NT2/D1 (cell line): Measurements from ENCODE around the gene MCOLN1.

Source experiments
- DNase-seq: peaks from one replicate; pipeline ENCODE4 v3.0.0-alpha.2; 2011; ENCODE audit warnings: low read depth, low spot score
- H3K27me3 ChIP-seq: 2 replicates; pipeline ENCODE4 v1.6.0; 2011; ENCODE audit warnings: mild to moderate bottlenecking; ENCODE audit not compliant: insufficient read length, insufficient read depth
- H3K36me3 ChIP-seq: 2 replicates; pipeline ENCODE4 v1.6.1; 2011; ENCODE audit warnings: mild to moderate bottlenecking, low read length, mixed read lengths; ENCODE audit not compliant: insufficient read depth, insufficient read length
- H3K4me1 ChIP-seq: 2 replicates; pipeline ENCODE4 v1.5.1; 2011; ENCODE audit not compliant: insufficient read depth, insufficient read length
- H3K4me3 ChIP-seq: 2 replicates; pipeline ENCODE4 v1.5.1; 2011; ENCODE audit warnings: low read depth; ENCODE audit not compliant: insufficient read length
- H3K9ac ChIP-seq: 2 replicates; pipeline ENCODE4 v1.6.0; 2011; ENCODE audit warnings: low read depth; ENCODE audit not compliant: insufficient read length
- H3K9me3 ChIP-seq: 2 replicates; pipeline ENCODE4 v1.5.1; 2011; ENCODE audit warnings: mild to moderate bottlenecking, low read length; ENCODE audit not compliant: insufficient read depth
- SUZ12 ChIP-seq: IDR thresholded peaks from 2 replicates; pipeline ENCODE4 v1.6.1; 2011; ENCODE audit not compliant: insufficient read length, insufficient read depth; ENCODE audit errors: extremely low read depth
- YY1 ChIP-seq: IDR thresholded peaks from 2 replicates; pipeline ENCODE4 v1.6.1; 2011; ENCODE audit not compliant: insufficient read length, insufficient read depth
- ZNF274 ChIP-seq: IDR thresholded peaks from 2 replicates; pipeline ENCODE4 v1.6.1; 2011; ENCODE audit warnings: mild to moderate bottlenecking, low read depth, low read length

The MCOLN1 gene

DNA sequence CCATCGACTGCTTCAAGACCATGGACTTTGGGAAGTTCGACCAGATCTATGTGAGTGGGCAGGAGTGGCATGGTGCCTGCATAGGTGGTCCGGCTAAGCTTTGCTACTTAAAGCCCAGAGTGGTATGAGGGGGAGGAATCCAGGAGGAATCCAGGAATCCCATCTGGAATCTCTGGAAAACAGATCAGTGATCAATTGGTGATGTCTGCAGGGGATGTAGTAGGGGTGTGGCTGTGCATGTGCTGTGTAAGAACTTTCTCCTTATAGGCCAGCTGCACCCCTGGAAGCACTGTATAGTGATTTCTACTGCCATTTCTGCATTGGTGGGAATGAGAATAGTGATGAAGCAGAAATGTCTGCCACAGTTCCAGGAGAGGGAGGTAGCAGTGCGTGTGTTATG lies 36.7 kb downstream of the MCOLN1 start:
- Histone ChIP-seq H3K9ac (no peak overlapping the region), H3K4me3 (no peak overlapping the region), H3K9me3 (peaks cover 3% of the 10 kb centered on the region; the same call in 1 of the 2 replicates), H3K36me3 (peaks cover 61% of the 10 kb centered on the region), H3K27me3 (no peaks in the 10 kb centered on the region), H3K4me1 (no peaks in the 10 kb centered on the region)
- no peak for DNase-seq
- TF ChIP-seq ZNF274 (no peak), SUZ12 (no peak), YY1 (no peak)

DNA sequence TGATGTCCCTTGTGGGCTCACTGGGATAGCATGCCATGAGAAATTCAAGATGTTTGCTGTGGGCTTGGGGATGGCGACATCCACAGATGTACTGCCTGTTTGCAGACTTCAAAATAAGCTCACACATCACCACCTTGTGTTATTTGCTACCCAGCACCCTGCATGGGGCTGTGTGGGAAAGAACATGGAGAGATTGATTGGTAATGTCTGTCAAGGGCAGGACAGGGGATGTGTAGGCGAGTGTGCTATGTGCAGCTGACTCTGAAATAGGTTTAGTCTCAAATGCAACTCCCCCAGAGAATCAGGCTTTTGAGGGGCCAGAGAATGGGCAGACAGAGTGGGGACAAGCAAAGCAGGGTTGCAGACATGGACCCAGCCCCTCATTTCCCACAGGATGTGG lies 37.8 kb downstream of the MCOLN1 start:
- H3K4me1 ChIP-seq, result no peaks in the 10 kb centered on the region
- H3K9me3 ChIP-seq, result peaks cover 3% of the 10 kb centered on the region; the same call in 1 of the 2 replicates
- no peak overlapping the region for H3K4me3 ChIP-seq
- no peak overlapping the region for H3K9ac ChIP-seq
- DNase-seq, result no peak
- H3K27me3 ChIP-seq, result no peaks in the 10 kb centered on the region
- TF ChIP-seq SUZ12 (no peak), ZNF274 (no peak)
- peaks cover 58% of the 10 kb centered on the region for H3K36me3 ChIP-seq

DNA sequence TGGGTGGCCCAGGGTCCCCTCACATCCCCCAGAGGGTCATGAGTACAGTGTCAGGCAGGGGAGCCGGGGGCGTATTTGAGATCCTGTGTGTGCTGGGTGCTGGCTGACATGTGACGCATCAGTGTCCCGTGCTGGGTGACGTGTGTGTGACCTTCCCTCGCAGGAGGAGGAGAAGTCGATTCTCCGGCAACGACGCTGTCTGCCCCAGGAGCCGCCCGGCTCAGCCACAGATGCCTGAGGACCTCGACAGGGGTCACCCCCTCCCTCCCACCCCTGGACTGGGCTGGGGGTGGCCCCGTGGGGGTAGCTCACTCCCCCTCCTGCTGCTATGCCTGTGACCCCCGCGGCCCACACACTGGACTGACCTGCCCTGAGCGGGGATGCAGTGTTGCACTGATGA lies 38.9 kb downstream of the MCOLN1 start:
- Histone ChIP-seq H3K9ac (no peak overlapping the region), H3K36me3 (peaks cover 49% of the 10 kb centered on the region), H3K9me3 (peaks cover 3% of the 10 kb centered on the region; the same call in 1 of the 2 replicates), H3K4me1 (no peaks in the 10 kb centered on the region), H3K4me3 (no peak overlapping the region), H3K27me3 (no peaks in the 10 kb centered on the region)
- TF ChIP-seq YY1, result no peak
- no peak for TF ChIP-seq ZNF274
- TF ChIP-seq SUZ12, result no peak
- DNase-seq, result no peak

DNA sequence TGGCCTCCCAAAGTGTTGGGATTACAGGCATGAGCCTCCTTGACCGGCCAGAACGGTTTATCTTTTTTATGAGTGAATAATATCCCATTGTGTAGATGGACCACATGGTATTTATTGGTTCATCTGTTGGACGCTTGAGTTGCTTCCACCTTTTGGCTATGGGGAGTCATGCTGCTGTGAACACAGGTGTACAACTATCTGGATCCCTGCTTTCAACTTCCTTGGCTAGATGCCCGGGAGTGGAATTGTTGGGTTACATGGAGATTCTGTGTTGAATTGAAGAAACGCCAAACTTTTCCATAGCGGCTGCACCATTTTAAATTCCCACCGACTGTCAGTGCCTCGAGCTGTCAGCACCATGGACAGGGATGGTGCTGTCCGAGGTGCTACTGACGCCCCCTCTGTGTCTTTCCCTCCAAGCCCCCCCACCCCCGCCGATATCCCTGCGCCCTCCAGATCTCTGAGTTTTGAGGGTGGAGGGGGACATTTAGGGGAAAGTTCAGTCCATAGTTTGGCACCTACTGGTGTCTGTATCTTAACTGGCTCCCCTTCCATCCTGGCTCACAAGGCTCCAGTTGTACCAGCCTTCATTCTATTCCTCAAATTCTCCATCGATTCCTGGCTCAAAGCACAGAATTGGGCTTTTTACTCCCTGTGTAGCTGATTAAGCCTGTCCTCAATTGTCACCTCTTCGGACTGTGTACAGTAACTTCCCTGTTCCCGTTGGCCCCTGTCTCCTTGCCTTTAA lies 40.4 kb downstream of the MCOLN1 start:
- DNase-seq, result no peak
- TF ChIP-seq SUZ12 (no peak), YY1 (no peak), ZNF274 (no peak)
- no peak overlapping the region for H3K4me3 ChIP-seq

DNA sequence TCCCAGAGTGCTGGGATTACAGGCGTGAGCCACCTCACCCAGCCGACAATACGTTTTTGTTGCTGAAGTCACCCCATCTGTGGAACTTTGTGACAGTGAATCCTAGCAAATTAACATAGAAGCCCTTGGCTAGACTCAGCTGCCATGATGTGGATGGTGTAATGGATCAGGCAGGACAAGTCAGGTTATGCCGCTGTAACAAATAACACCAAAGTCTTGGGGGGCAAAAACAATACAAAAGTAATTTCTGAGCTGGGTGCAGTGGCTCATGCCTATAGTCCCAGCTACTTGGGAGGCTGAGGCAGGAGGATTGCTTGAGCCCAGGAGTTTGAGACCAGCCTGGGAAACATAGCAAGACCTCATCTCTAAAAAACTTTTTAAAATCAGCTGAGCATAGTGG lies 42.4 kb downstream of the MCOLN1 start:
- no peak overlapping the region for H3K4me3 ChIP-seq
- H3K36me3 ChIP-seq, result peaks cover 22% of the 10 kb centered on the region
- peaks cover 3% of the 10 kb centered on the region; the same call in 1 of the 2 replicates for H3K9me3 ChIP-seq
- H3K4me1 ChIP-seq, result no peaks in the 10 kb centered on the region
- no peak for TF ChIP-seq SUZ12
- TF ChIP-seq ZNF274, result no peak
- no peak for TF ChIP-seq YY1
- no peaks in the 10 kb centered on the region for H3K27me3 ChIP-seq
- H3K9ac ChIP-seq, result no peak overlapping the region
- no peak for DNase-seq

More for the DNA sequence above, 40.4 kb downstream of the MCOLN1 start:
- H3K4me1 ChIP-seq, result no peaks in the 10 kb centered on the region
- no peaks in the 10 kb centered on the region for H3K27me3 ChIP-seq
- H3K9ac ChIP-seq, result no peak overlapping the region
- H3K9me3 ChIP-seq, result peaks cover 3% of the 10 kb centered on the region; the same call in 1 of the 2 replicates
- peaks cover 36% of the 10 kb centered on the region for H3K36me3 ChIP-seq

DNA sequence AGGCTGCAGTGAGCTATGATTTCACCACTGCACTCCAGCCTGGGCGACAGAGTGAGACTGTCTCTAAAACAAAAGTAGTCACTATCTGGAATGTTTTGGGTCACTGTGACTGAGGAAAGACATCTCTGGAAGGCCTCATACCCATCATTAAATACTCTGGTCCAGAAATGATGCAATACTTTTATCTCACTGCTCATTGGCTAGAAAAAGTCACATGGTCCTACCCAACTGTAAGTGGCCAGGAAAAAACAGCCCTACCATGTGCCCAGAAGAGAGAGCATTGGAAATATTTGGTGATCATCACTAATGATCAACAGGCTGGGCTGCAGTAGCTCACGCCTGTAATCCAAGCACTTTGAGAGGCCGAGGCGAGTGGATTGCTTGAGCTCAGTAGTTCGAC lies 42.9 kb downstream of the MCOLN1 start:
- no peak for DNase-seq

DNA sequence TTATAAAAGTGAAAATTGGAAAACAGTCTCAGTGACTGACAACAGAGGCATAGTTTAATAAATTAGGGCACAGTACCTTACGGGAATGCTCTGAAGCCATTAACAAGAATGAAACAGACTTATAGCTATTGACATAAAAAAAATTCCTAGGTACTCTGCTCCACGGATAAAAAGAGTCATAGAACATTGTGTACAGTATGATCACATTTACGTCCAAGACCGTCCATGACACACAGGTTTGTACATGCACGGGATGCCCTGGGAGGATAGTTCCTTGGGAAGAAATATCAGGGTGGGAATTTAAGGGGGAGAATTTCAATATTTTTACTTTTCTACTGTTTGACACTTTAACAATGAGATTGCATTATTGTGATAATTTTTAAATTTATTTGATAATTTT lies 48.3 kb downstream of the MCOLN1 start:
- Histone ChIP-seq H3K9me3 (no peaks in the 10 kb centered on the region), H3K4me1 (no peaks in the 10 kb centered on the region), H3K27me3 (no peaks in the 10 kb centered on the region), H3K9ac (no peak overlapping the region), H3K36me3 (no peaks in the 10 kb centered on the region), H3K4me3 (no peak overlapping the region)
- no peak for DNase-seq
- TF ChIP-seq YY1 (no peak), SUZ12 (no peak), ZNF274 (no peak)

More for the DNA sequence above, 42.9 kb downstream of the MCOLN1 start:
- Histone ChIP-seq H3K4me1 (no peaks in the 10 kb centered on the region), H3K9me3 (peaks cover 1% of the 10 kb centered on the region; the same call in 1 of the 2 replicates), H3K27me3 (no peaks in the 10 kb centered on the region), H3K4me3 (no peak overlapping the region), H3K36me3 (peaks cover 19% of the 10 kb centered on the region), H3K9ac (no peak overlapping the region)
- TF ChIP-seq ZNF274 (no peak), SUZ12 (no peak), YY1 (no peak)
